AG08396 (cell line): Measurements from ENCODE around the gene ZNF407.

ENCODE experiments used
- DNase-seq: peaks from one replicate; pipeline ENCODE4 v3.0.0; 2012; ENCODE audit warnings: low spot score, mixed read lengths

ZNF407 gene

DNA sequence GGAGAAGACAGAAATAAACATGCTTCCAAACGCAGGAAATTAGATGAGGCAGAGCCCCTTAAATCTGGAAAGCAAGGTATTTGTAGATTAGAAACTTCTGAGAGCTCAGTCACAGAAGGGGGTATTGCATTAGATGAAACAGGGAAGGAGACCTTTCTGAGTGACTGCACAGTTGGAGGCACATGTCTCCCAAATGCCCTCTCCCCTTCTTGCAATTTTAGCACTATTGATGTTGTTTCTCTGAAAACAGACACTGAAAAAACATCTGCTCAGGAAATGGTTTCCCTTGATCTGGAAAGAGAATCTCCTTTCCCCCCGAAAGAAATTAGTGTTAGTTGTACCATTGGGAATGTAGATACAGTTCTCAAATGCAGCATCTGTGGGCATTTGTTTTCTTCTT is 33.5 kb downstream of the ZNF407 start:
- no peak for DNase-seq

- peak; percentile 59 for DNase-seq
Observed at GRCh38 chr18:74631623-74632350, 34.1 kb downstream of the ZNF407 start.

DNA sequence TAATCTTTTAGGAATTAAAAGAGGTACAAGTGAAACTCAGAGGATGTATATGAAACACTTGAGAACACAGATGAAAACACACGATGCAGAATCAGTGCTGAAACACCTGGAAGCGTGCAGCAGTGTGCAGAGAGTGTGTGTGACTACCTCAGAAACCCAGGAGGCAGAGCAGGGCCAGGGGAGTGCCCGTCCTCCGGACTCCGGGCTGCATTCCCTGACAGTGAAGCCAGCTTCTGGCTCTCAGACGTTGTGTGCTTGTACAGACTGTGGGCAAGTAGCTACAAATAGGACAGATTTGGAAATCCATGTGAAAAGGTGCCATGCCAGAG is 34.6 kb downstream of the ZNF407 start:
- DNase-seq, result no peak

DNA sequence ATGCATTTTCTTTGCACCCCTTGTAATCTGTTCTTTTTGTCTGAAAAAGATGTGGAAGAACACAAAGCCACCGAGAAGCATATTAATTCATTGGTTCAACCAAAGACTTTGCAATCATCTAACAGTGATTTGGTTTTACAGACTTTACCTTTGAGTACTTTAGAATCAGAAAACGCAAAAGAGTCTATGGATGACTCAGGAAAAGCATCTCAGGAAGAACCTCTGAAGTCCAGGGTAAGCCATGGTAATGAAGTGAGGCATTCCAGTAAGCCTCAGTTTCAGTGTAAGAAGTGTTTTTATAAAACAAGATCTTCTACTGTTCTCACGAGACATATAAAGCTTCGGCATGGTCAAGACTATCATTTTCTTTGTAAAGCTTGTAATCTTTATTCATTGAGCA is 35.2 kb downstream of the ZNF407 start:
- DNase-seq, result no peak

GRCh38 chr18:74633652-74634352 is 36.1 kb downstream of the ZNF407 start:
- DNase-seq, result no peak

- DNase-seq, result no peak
Observed at GRCh38 chr18:74635224-74635975, 37.7 kb downstream of the ZNF407 start.

GRCh38 chr18:74637070-74637469 is 39.4 kb downstream of the ZNF407 start:
- DNase-seq, result no peak

DNA sequence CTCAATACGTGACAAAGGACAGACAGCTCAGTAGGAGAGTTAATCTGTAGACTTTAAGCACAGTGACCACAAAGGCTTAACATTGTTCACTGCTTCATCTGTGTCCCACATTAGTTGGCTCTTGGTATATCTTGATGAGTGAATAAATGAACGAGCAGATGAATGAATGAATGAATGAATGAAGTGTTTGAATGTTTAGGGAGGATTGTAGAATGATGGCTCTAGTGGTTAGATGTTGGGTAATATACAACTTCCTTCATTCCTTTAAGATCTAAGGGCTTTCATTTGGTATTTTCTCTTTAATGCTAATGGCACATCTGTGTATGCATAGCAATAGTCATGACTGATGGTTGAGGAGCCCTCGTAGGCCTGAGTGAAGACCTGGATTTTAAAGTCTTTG is 40.5 kb downstream of the ZNF407 start:
- no peak for DNase-seq

GRCh38 chr18:74644713-74645112 is 47.0 kb downstream of the ZNF407 start:
- DNase-seq, result no peak

GRCh38 chr18:74645679-74646078 is 48.0 kb downstream of the ZNF407 start:
- DNase-seq, result no peak

- no peak for DNase-seq
Observed at GRCh38 chr18:74651327-74652128, 53.9 kb downstream of the ZNF407 start.

DNA sequence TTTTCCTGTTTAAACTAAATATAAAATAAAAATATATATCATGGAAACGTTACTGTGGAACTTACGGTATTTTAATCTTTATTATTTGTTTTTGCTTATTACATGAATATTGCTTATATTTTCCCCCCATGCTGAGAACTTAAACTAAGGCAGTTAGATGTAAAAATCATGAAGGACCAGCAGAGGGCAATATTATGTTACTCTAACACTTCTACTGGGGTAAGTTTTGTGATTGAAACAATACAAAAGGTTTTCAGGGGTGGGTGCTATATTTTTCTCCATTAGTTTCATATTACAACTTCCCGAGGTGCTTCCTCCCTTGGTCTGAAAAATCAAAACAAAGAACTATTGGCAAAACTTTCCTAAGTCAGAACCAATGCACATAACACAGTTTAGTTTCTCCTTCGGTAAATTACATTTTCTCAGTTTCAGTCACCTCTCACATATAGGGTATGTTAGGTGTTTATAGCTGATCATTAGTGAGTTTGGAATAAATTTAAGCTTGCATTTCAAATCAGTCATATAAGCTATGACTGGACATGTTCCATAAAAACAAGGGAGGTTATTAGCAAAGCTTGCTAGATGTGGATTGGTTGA is 54.8 kb downstream of the ZNF407 start:
- peak; percentile 20 for DNase-seq

GRCh38 chr18:74654638-74655037 is 57.0 kb downstream of the ZNF407 start:
- no peak for DNase-seq

- DNase-seq, result no peak
Observed at GRCh38 chr18:74661008-74661407, 63.3 kb downstream of the ZNF407 start.

DNA sequence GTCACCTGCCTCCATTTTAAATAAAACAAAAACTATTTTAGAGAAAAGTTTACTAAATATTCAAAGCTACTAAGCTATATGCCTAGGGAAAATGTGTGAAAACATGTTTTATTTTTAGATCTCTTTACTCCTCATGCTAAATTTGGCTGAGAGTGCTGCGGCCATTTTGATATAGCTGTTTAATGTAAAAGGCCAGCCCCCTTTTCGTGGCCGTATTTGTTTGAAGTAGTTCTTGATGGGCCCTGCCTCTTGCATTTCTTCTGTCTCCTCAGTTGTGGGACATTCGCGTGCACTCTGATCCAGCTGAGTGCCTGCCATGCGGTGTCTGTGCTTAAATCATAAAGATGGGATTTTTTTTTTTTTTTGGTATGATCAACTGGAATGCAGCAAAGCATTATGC is 64.0 kb downstream of the ZNF407 start:
- DNase-seq, result no peak

DNA sequence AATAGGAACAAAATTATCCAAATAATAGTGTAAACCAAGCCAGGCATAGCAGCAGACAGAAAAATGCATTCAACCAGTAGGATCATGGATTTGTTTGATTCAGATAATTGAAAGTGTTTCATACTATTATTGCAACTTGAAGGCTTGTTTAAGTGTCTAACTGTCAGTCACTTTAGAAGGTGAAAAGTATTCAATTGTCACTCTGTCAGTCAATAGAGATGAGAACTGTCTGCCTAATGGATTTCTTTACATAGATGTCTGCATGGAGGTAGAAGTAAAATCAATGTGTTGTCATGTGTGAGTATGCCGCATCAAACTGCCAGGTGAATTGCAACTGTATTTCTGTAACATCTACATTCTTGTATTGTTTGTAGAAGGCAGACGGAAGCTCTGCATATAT is 65.0 kb downstream of the ZNF407 start:
- no peak for DNase-seq

GRCh38 chr18:74665346-74665745 is 67.7 kb downstream of the ZNF407 start:
- DNase-seq, result no peak

DNA sequence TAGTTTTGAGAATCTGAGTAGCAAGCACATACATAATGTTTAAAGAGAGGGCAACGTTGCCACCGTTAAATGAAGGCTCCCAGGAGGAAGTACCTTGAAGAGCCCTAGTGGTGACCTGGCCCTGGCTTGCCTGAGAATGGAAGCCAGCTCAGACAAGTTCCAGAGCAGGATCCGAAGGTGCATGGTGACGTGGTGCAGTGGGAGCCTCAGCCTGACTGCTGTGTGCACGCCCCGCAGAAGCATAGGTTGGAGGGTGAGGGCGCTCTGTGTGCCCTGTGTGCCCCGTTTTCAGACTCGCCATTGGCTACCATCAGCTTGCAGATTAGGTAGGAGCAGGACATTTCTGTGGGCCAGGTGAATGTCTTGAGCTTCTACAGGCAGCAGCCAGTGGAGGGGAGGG is 68.2 kb downstream of the ZNF407 start:
- no peak for DNase-seq

DNA sequence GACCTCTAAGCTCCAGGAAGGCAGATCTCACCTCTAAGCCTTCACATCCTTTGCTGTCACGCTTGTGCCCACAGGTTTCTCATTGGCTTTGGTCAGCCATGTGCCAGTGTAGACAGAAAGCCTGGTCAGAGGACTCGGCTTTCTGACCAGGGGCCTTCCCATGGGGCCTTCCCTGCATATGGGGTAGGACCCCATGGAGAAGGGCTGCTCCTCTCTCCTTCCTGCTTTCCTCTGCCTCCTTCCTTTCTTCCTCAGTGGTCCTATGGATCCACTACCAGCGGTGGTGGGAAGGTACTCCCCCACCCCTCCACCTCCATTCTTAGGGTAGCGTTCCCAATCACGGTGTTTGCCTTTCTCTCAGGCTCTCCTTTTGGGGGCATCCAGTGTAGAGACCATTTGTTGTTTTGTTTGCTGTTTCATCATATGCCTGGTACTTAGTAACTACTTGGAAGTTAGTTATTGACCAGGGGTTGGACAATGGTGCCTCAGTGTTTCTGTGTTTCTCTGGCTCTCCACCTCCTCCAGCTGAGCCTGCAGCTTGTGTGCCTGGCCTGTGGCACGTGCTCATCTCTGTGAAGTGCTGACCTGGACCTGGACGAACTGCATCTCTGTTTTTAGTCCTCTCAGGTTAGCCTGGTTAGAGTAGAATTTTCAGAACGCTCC is 71.6 kb downstream of the ZNF407 start:
- DNase-seq, result no peak

- DNase-seq, result no peak
Observed at GRCh38 chr18:74672371-74672770, 74.7 kb downstream of the ZNF407 start.

- no peak for DNase-seq
Observed at GRCh38 chr18:74674487-74674886, 76.8 kb downstream of the ZNF407 start.
